Measurements from ENCODE around the gene PON3.

GRCh38 chr7:95322396-95322795 is 73.8 kb downstream of the PON3 start:
- TF ChIP-seq CTCF (IDR thresholded peaks at IDR 0.05) (no peak), POLR2AphosphoS5 (IDR thresholded peaks at IDR 0.05) (no peak)
